Activated CD4-positive, alpha-beta T cell treated with anti-CD3 and anti-CD28 coated beads, Interleukin-2, amount 50 U/mL, for 48 hours (primary cell): Measurements from ENCODE around the gene C10orf105.

Experiments
- DNase-seq, 2 experiments: peaks; one replicate each; pipeline ENCODE4 v3.0.0-alpha.2; 2020

Gene C10orf105

GRCh38 chr10:71696628-71697326, 22.8 kb downstream of the C10orf105 start:
- peak; percentile 78 to 81 for DNase-seq

DNA sequence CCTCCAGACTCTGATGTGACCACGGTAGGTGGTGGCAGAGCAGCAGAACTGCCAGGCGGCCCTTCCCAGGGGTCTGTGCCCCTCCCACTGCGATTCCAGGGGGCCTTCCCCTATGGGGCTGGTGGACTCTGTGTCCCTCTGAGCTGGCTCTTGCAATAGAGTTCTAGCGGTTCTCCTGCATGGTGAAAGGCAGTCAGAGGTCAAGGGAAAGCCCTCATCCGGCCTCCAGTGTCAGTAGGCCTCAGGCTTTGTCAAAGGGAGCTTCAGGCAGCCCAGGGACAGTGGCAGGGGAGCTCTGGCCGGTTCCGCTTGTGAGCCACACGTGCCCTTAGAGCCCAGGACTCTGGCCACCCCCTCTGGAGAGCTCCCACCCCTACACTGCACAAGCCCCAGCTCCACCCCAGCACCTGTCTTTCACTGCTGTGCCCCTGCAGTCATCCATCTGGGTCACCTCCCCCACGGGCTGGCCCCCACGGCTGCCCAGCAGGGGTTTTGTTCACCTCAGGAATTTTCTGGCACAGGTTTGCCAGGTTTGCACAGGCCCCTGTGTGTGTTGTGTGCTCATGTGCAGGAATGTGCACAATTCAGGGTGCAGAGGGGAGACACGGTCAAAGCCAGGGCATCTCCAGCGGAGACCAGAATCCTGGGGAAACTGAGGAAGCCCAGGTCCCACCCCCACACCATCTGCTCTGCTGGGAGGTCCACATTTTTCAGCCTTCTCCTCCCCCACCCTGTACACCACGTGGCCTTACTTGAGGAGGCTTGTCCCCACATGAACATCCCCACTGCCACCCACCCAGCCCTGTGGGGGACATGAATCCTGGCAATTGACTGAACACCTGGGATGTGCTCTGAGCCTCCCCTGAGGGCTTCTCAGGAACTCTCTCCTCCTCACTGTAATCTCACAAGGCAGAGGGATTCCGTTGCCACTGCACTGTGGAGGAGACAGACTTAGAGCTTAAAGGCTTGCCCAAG, 23.8 kb downstream of the C10orf105 start:
- no peak for DNase-seq

DNA sequence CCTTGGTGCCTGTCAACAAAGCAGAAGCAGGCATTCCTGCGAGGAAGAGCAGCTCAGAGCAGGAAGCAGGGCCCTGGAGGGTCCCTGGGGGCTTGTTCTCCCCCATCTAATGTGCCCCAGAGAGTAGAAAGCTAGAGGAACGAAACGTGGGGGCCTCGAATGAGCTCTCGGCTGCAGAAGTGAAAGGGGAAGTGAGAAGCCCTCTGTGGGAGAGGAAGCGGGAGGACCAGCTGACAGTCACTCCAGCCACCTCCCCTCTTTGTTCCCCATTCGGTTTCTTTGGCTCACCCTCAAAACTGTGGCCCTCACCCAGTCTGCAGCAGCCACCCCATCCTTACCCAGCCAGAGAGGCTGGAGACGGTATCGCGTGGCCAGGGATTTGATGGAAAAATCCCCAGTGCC, 25.0 kb downstream of the C10orf105 start:
- DNase-seq, result no peak

- no peak for DNase-seq
These were observed 25.5 kb downstream of the C10orf105 start for GRCh38 chr10:71694039-71694501.

- DNase-seq, result no peak
These were observed 26.2 kb downstream of the C10orf105 start for GRCh38 chr10:71693377-71693776.

DNA sequence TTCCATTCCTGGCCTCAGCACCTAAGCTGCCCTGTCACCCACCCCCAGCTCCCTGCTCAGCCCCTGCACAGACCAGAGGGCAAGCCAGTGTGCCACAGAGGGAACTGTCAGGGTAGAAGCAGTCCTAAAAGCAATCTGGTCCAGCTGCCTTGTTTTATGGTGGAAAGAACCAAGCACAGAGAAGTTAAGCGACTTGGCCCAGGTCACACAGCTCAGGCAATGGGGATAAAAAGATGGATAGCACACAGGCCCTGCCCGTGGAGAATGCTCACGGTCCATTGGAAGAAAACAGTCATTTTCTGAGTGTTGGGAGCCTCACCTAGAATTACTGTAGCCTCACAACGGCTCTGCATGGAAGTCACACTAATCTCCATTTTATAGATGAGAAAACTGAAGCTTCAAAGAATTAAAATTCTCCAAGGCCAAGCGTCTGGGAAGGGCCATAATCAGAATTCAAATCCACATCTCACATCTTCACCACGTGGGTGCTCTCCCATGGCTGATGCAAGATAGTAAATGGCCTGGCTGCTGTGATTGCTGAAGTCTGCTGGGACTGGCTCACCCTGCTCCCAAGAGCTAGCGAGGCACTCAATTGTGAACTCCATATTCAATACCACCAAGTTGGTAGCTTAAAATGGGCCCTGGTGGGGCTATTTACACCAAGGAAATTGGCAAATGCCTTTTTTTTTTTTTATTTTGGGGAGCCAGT, 26.8 kb downstream of the C10orf105 start:
- DNase-seq, result no peak

- DNase-seq, result no peak
These were observed 28.2 kb downstream of the C10orf105 start for GRCh38 chr10:71691405-71691804.

DNA sequence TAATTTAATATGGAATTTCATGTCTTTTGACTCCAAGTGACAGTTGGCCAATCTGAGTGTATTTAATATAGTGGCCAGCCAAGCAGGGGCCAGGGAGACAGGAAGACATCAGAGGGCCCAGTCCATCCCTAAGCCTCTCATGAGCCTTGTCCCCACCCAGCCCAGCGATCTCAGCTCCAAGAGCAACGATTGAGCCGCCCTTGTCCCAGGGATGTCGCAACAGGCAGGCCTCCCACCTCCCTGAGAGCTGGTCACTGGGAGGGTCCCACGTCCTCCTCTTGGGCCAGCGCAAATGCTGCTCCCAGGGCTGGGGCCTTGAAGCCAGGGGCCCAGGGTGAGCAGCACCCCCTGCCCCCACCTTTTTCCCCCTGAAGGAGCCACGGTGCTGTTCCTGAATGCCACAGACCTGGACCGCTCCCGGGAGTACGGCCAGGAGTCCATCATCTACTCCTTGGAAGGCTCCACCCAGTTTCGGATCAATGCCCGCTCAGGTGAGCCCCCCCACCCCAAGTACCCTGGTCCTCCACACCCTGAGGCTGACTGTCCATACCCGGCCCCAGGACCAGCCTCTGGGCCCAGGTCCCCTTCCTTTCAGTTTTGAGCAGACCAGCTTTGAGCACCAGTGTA, 29.4 kb downstream of the C10orf105 start:
- no peak for DNase-seq

DNA sequence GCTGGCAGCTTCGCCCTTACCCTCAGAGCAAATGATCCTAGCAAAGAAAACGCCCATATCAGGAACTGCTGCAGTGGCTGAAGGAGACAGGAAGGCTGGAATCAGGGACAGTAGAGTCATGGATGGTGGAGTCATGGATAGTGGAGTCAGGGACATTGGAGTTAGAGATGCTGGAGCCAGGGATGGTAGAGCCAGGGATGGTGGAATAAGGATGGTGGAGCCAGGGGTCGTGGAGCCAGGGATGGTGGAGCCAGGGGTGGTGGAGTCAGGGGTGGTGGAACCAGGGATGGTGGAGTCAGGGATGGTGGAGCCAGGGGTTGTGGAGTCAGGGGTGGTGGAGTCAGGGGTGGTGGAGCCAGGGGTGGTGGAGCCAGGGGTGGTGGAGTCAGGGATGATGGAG, 31.3 kb downstream of the C10orf105 start:
- no peak for DNase-seq

DNA sequence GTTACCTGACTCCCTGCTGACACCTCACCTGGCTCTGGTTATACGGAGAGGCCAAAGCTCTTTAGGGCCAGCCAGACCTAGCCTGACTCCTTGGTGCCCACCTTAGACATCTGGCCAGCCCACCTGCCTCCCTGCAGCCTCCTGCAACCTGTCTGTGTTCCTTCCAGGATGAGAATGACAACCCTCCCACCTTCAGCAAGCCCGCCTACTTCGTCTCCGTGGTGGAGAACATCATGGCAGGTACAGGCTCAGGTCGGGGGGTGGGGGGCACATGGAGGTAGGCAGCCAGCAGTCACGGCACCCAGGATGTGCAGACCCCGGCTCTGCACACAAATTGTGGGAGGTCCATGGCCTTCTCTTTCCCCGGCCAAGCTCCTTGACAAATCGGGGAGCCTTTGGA, 32.1 kb downstream of the C10orf105 start:
- no peak for DNase-seq

DNA sequence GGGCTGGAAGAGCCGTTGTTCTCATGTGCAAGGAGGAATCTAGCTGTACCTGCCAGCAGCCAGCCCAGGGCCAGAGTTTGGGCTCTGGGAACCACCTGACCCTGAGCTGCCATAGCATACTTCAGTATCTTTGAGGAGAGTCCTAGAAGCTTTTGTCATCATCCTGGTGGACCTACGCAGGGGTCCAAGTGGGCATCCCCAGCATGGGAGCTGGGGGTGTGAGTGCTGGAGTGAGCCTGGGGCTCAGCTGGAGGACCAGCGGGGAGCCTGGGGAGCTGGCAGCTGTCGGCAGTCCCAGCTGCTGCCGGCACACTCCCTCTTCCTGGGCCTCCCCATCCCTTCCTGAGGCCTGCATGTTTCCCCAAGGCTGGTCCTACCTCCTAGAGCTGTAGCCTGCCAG, 32.5 kb downstream of the C10orf105 start:
- DNase-seq, result no peak

- no peak for DNase-seq
These were observed 33.9 kb downstream of the C10orf105 start for GRCh38 chr10:71685554-71686232.

DNA sequence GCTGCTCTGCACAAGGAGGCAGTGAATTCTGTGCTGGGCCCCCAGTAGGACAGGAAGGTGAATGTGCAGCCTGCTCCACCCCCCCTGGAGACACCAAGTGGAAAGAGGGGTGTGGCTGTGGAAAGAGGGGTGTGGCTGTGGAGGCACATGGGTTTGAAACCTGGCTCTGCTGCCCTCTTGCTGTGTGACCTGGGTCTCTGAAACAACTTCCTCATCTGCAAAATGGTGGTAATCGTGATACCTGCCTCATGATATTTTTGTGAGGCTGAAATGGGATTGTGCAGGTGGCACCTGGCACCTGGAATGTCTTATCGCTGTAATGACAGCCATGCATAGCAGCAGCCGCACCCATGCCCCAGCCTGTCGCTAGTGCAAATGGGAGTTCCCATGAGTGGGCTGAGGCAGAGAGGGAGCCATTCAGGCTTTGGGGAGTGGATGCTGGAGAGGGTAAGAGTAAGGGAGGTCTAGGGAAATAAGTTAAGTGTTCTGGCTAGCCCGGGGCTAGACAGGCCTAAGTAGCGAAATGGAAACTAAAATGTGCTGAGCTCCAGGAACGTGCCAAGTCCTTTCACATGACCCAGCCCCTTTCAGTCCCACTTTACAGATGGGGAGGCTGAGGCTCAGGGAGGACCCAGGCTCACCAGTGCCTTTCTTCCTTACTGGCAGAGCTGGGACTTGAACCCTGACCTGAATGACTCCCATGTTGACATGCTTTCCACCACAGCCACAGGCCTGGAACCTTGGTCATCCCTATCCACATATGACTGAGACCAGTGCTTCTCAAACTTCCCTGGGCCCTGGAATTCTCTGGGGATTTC, 35.0 kb downstream of the C10orf105 start:
- DNase-seq, result peak in 1 of 2 experiments; percentile 48

DNA sequence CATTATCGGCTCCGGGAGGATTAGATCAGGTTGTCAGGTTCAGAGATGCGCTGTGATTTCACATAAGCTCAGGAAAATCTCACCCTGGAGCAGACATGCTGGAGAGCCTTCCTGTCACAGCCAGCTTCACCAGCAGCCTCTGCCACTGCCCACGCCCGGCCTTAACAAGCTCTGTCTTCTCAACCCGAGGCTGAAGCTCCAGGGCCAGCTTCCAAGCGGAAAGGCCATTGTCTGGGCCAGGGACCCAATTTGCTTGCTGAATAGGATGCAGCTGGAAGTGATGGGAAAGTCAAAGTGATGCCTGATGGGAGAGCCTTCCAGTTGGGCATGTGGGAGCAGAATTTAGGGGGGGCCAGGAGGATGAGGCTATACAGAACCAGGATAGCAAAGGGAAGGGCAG, 36.3 kb downstream of the C10orf105 start:
- DNase-seq, result no peak

DNA sequence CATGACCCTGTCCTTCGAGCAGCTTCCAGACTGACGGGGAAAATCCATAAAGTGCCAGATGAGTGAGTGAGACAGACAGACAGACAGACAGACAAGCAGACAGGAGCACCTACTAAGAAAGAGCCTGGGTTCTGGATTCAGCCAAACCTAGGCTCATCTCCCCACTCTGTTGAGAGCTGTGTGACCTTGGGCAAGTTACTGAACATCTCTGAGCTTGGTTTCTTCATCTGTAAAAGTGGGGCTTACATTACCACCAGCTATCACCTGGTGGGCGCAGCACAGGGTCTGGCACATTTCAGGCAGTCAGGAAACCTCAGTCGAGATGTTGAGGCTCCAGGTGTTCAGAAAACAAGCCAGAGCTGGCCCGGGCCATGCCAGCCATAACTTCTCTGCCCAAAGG, 37.6 kb downstream of the C10orf105 start:
- no peak for DNase-seq

DNA sequence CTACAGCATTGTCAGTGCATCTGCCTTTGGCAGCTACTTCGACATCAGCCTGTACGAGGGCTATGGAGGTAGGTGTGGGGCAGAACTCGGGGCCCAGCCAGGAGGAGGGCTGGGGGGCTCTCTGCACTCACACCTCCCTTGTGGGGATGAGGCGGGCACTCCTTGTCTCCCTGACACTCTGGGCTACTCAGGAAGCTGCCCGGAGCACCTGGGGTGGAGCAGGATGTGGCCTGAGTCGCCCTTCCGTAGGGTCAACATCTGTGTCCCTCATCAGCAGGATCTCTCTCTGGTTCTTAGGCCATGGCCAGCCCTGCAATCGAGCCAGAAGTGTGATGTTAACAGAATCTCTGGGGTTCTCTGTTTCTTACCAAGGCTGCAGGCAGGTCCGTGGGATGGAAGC, 40.2 kb downstream of the C10orf105 start:
- no peak for DNase-seq

DNA sequence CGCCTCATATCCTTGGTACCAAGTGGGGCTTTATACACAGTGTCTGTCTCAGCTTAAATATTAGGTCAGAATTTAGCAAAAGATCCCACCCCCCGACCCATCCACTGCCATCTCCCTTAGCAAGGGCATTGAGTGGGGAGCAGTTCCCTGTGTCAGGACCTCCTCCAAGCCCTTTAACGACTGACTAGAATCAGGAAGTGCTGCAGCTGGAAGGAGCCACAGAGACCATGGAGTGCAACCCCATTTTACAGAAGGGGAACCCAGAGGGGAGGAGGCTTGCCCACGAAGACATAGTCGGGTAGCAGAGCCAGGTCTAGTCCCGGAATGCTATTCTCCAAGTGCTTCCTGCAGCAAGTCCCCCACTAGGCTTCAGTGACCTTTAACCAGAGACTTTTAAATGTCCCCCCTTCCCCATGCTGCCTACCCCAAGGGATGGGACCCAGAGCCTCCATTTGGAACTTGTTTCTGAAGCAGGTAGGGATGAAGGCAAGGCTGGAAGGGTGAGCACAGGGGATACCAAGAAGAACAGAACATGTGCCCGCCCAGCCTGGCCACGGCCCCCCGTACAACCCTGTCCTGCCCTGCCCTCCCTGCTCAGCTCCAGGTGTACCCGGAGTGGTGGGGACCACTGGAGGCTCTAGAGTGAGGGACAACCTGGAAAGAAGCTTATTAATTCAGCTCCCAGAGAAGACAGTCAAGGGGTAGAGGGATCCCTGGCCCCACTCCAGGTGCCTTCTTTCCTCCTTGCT, 41.3 kb downstream of the C10orf105 start:
- no peak for DNase-seq

DNA sequence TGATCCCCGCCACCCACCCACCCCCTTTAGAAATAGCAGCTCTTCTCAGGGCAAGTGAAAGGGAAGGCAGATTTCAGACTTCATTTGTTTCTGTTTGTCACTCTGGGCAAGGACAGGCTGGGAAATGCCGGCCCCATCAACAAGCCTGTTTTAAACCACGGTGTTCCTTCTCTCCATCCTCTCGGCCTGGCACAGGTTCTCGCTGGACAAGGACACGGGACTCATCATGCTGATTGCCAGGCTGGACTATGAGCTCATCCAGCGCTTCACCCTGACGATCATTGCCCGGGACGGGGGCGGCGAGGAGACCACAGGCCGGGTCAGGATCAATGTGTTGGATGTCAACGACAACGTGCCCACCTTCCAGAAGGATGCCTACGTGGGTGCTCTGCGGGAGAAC, 42.3 kb downstream of the C10orf105 start:
- DNase-seq, result no peak

GRCh38 chr10:71675295-71675970, 44.1 kb downstream of the C10orf105 start:
- no peak for DNase-seq
